Stimulated activated CD4-positive, alpha-beta T cell treated with anti-CD3 and anti-CD28 coated beads, TNF-alpha, amount 100 ng/mL, for 1 hour (primary cell): ENCODE measurements around the gene AUH.

Experiments used
- DNase-seq, 3 donors: peaks; one replicate each; pipeline ENCODE4 v3.0.0-alpha.2; 2020; ENCODE audit warnings: low read depth in 3 of 3, low spot score in 1 of 3

AUH gene

DNA sequence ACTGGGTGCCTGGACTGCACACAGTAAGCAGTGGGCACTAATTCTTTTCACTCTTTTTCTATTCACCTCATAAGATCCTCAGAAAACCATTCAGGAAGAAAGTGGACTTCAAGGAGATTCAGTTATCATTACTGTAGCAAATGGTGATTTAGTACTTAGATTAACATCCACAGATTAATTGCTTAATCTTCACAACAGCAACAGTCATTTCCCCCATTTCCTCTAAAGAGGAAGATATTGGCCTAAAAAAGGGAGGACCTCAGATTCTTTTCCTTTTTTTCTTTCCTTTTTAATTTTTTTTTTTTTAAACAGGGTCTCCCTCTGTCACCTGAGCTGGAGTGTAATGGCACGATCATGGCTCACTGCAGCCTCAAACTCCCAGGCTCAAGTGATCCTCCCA, 64.4 kb downstream of the AUH start:
- no peak for DNase-seq

DNA sequence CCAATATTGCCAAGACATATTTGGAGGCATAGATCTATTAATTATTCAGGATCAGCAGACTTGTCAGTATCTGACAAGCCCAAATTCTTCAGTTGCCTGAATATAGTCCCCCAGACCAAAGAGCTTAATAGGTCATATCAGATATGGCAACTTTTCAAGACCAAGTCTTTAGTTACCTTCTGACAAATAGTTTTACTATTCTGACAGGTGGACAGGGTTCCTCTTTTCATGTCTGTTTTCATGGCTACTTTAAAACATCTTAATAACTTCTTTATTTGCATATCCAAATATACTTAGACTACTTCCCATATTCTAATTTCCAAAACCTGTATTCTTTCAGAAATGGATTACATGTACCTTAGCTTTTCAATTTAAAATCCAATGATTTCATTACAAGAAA, 65.4 kb downstream of the AUH start:
- DNase-seq, result no peak

DNA sequence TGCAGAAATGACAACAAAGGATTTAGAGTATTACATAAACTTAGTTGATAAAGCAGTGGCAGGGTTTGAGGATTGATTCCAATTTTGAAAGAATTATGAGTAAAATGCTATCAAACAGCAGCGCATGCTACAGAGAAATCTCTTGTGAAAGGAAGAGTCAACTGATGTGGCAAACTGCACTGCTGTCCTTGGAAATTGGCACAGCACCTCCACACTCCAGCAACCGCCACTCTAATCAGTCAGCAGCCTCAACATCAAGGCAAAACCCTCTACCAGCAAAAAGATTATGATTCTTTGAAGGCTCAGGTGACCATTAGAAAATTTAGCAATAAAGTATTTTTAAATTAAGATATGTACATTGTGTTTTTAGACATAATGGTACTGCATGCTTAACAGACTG, 66.4 kb downstream of the AUH start:
- DNase-seq, result no peak

DNA sequence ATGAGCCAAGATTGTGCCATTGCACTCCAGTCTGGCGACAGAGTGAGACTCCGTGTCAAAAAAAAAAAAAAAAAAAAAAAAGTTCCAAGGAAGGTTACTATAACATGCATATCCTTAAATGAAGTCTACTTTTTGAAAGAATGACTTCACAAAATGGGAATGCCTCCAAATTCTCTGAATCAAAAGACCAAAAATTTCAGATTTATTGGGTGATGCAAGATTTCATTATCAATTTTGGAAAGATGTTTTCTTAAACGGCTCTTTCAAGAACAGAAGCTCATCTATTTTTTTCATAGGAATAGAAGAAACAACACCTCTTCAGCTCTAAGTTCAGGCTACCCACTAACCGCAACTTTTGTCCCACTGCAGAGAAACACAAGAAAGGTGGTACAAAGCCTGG, 69.9 kb downstream of the AUH start:
- DNase-seq, result no peak

DNA sequence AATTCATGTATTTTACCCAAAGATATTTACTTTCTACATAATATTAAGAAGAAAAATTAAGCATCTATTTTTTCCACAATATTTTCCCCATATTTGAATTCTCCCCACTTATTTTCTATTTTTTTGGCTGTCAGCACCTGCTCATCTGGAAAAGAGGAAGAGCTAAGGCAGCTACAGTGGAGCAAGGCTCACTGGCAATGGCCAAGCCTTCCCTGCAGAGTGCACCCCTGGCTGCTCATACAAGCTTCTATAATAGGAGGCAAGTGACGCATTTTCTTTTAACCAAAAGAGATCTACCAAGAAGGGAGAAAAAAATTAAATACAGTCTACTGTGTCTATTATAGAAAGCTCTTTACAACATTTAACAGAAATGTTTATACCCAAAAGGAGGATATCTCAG, 72.5 kb downstream of the AUH start:
- no peak for DNase-seq

DNA sequence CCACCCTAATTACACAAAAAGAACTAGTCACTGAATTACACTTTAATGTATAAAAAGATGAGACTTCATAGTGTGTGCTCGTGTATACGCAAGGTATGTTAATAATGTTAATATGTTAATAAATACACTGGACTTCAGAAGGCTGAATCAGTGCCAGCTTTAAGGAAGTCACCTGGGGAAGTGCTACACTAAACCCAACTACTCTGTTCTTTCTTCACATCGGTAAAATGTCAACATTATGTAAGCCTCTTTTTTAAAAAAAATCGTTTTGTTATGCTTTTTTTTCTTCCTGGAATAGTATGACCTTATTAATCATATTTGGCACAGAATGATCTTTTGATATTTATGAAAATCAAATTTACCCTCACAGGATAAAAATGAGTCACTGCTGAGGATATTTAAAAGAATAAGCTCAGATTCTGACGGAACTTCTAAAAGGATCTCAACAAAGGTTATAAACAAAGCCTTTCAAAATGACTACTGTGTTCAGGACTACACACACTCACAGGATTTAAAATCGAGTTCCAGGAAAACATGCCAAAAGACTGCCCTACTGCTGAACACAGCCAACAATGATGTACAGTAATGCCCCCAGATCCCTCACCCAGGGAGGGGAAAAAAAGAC, 75.9 kb downstream of the AUH start:
- no peak for DNase-seq

DNA sequence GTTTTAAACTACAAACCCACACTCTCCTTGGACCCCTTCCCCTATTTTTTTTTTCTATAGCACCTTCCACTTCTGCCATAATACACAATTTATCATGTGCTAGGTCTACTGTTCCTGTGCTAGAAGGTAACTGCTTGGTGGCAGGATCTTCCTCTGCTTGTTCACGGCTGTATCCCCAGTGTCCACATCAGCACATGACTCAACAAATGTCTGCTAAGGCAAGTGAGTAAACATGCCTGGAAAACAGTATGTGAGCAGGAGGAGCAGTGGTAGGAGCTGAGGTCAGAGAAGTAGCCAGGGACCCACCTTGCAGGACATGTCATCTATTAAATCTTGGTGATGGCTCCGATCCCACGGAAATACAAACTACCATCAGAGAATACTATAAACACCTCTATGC, 79.4 kb downstream of the AUH start:
- DNase-seq, result no peak

DNA sequence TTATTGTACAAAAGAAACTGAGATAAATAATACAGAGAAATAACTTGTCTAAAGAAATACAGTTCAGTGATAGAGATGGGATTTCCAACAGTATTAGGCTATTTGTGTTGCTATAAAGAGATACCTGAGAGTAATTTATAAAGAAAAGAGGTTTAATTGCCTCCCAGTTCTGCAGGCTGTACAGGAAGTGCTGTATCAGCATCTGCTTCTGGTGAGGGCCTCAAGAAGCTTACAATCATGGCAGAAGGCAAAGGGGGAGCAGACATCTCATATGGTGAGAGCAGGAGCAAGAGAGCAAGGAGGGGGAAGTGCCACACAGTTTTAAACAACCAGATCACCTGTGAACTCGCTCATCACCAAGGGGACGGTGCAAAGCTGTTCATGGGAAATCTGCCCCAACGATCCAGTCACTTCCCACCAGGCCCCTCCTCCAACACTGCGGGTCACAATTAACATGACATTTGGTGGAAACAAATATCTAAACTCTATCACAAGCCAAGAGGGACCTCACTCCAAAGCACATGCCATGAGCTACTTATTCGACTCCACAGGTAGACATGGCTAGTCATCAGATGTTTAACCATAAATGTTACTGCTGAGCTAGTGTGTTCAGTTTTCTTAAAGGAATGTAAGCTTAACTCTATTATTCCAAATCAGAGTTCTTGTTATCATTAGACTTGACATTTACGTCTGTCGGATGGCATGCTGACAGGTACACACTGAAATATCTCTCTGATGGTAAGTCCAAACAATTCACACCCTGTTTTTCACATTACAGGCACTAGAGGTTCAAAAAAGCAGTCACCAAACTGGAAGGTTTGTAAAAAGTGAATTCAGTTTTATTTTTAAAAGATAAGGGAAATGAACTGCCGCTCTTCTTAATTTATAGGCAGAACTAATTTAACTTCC, 82.2 kb downstream of the AUH start:
- DNase-seq, result no peak

DNA sequence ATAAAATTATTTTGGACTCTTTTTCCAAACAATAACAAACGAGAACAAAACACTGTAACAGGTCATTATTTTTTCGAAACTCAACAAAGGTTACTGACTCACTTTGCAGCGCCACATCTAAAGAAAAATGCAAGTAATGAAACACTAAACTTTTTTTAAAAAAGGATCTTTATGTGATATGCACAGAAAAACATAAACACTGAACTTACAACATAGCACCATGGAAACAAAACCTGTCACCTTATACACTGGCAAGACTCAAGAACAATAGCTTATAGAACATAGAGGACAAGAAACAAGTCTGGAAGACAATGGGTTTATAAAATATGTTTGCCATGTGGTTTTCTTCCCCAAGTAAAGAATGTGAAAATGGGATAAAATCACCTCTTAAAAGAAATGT, 85.2 kb downstream of the AUH start:
- DNase-seq, result no peak

DNA sequence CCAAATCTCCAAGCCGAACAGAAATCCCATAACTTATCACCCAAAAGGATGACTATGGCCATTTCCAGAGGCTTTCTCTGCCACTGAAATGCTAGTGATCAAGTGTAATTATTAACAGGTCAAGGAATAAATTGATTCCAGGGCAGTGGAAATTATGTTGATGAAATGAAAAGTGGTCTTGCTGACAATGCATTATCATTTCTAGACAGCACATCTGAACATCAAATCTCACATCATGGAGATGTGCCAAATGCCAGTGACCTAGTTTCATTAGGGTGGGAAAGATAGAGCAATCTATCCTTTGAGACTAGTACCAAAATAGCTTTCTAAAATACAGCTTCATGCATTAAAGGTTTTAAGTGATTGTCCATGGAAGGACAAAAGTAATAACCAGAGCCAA, 86.1 kb downstream of the AUH start:
- no peak for DNase-seq

DNA sequence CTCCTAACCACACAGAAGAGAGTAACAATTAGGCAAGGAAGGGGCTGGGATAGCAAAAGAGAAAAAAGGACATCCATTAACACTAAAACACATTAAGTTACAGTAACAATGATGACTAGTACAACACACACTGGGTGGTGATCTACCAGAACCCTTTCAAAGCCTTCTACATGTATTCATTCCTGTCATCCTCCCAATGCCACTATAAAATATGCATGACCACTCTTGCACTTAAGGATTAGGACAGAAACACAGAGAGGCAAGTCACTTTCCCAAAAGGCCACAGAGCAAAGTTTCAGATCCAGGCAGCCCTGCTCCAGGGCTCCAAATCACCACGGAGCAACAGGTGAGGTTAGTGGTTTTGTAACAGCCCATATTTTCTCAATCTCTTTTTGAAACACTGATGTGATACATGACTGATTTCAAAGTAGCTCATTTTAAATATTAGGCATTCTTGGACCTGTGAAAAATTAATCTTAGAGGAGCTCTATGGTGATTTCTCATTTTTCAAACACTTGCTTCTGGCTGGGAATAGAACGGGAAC, 86.7 kb downstream of the AUH start:
- no peak for DNase-seq

DNA sequence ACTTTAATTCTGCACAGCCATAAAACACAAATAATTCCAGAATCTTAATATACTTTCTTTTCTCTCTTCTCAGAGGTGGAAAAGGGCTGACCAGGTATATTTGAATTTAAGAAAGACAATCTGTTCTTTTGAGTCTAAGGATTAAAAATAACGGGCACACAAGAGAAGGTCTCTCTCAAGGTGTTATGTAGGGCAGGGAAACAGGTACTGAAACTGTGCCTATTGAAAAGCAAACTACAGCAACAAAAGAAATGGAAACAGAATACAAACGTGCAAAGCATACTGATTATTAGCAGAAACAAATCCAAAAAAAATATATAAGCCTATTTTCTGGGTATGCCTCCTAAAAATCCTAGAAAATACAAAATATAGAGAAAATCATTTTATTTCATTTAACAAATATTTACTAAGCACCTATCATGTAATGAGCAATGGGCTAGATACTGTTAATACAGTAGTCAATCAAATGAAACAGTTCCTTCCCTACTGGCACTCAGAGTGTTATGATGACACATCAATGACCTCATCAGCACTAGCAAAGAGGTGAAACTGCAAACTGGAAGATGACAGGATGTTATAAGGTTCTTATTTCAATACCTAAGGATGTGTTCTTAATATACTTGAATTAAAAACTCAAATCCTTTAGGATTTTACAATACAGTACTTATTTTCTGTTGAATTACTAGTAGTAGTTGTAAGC, 87.7 kb downstream of the AUH start:
- no peak for DNase-seq

DNA sequence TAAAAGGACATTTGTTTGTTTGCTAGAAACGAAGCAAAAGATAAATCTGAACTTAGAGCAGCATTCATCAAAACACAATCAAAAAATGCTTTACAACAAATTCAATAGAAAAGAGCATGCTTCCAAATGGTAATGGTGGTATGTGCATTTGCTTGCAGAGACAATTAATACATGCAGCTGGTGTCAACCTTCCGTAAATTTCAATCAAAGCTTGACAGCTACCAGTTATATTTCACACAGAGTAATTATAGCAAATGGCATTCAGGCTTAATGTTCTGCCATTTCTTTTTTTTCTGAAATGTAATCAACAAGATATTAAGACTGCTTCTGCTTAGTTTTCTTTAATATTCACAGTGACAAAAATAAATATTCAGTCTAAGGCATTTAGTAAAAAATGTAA, 90.6 kb downstream of the AUH start:
- no peak for DNase-seq

DNA sequence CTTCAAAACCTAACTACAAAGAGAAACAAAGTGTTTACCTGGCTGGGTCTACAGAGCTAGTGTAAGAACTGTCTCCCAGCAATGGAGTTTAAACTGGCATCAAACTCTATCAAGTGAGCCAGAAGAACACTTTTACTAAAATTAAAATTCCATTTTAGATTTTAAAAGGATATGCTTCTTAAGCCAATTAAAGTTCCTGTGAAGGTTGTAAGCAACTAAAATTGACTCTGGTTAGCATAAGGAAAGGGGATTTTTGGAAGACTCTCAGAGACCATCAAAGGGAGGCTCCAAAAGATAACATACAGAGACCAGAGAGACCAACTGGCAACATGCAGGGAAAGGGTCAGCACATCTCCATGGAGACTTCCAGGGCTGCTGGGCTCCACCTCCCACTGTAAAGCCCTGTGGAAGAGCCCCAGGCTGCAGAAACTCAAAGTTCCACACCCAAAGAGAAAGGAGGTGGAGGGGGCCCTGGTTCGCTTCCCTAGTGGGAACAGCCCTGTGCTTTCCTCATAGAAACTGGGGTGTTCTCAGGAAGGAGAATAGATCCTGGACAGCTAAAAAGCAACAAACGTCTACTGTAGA, 91.7 kb downstream of the AUH start:
- no peak for DNase-seq

DNA sequence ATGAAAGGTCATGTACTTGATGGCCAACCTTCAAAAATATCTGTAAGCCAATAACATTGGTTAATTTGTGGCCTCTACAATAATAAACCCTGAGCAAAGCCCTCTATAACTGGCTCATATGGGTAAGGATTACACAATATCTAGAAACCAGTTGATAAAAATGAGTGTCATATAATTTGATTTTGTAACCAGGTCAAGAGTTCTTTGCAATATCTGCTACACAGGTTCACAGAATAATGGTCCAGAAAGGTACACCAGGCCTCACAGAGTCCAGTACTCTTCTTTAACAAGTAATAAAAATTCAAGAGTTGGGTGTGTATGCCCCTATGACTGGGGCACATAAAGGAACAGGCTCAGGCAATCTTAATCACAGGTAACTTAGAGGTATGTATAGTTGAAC, 95.3 kb downstream of the AUH start:
- no peak for DNase-seq

DNA sequence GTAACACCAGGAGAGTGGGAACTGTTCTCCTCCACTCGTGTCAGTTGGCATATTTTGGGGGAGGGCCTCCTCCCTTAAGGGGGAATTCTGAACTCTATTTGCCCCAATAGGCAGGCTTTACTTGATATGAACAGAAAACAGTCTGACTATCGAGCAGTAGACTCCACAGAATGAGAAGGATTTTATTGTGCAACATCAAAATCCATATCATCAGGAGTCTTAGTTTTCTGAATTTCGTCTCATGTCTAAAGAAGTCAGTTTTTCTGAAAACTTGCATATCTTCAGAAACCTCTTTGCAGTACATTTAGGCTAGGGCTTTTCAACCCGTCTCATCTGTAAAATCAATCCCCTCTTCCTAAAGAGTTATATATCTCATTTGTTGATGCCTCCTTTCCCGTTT, 96.2 kb downstream of the AUH start:
- DNase-seq, result no peak

DNA sequence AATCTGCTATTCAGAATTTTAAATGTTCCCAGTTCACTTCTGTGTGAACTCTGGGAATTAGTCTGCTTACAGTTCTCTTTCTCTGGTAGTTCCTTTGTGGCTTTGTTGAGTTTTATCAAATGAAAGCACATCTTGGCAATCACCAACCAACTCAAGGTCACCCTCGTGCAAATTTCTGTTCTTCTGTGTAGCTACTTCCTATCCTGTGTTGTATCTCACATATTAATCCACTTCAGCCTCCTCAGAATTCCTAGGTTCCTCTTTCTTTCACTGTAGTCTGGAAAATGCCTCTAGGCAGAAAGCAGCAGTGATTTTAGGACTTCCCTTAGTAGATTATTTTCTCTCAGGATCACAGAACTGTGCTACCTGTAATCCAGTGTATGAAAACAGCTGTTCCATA, 100.3 kb downstream of the AUH start:
- no peak for DNase-seq

DNA sequence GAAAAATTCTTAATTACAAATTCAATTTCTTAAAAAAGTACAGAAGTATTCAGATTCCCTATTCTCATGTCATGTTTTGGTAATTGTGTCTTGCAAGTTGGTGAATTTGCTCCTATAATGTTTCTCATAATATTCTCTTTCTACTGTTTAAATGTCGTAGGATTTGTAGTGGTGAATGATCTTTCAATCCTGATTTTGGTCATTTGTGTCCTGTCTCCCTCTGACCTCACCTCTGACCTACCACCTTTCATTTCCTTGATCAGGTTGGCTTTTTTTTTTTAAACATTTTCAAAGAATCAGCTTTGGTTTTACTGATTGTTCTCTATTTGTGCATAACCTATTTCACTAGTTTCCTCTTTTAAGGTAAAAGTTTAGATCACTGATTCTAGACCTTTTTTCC, 102.6 kb downstream of the AUH start:
- DNase-seq, result no peak

DNA sequence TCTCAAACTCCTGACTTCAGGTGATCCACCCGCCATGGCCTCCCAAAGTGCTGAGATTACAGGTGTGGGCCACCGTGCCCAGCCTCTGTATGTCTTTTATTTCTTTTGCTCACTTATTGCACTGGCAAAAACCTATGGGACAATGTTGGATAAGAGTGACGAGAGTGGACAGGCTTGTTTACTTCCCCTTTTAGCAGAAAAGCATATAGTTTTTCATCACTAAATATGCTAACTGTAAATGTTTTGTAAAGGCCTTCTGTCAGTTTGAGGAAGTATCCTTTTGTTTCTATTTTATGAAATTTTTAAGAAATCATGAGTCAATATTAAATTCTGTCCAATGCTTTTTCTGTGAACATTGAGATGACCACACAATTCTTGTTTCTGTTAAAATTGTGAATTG, 103.3 kb downstream of the AUH start:
- no peak for DNase-seq

DNA sequence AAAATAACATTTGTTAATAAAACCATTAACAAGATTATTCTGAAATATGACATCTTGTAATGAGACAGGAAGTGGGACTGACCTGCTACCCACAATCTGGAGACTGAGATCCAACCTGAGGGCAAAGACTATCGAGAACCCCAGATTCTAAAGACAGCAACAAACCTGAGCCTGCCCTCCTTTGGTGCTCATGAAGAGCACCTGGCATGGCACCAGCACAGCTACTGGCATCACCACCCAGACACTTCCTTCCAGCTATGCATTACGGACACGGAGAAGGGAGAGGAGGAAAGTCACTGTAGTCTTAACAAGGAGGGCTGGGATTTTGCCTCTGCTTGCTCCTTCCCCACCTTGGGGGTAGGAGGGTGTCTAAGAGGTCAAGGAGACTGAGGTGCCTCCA, 105.5 kb downstream of the AUH start:
- DNase-seq, result no peak

DNA sequence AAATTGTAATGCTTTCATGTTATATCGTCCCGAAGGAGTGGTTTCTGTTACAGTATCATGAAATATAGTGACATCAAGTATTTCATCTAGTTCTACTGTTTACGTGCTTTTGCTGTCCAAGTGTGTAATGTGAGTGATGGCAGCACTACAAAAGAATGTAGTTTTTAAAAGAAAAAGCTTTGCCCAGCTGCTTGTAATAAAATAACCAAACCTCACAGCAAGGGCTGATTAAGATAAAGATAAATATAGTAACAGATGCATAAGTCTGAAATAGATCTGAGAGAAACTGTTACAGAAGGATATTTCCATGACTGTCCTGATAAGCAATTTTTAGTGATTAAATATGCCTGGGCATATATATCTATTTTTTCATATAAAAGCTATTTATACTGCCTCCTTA, 106.4 kb downstream of the AUH start:
- no peak for DNase-seq

DNA sequence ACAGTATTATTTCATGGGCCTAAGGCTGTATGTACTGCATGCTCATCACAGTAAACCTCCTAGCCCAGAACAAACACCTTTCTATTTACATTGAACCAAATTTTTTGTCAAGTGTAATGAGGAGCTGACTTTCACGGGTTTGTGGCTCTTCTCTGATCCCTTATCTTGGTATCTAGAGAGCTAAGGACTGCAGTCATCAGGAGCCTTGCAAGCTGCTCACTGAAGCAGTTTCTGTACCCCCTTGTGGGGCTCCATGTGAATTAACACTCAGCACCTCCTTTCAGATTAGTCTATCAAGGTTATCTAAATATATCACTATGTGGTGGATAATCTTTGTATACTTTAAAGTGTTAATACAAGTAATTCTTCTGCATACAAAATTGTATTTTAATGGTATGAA, 108.2 kb downstream of the AUH start:
- no peak for DNase-seq
